Panc1 (cell line): ENCODE data around the gene RXRB. TPM values are rescaled to one million over a fixed set of nuclear protein-coding genes. Genes with fewer than 3 reads are reported as not detected.

Experiments
- ATAC-seq: fragments of 200-7000 bp; cut with Tn5 transposase; 2 replicates; pipeline ENCODE4 v1.9.1; 2020; ENCODE audit warnings: mild to moderate bottlenecking, moderate library complexity
- BruUV-seq: library from RNA; stranded (reverse); fragments of 400-500 nt; replicated peaks from 2 replicates; lab custom pipeline; 2021; lab: Mats Ljungman, UMichigan
- CTCF ChIA-PET: fragments of 300-600 bp; sonication (Branson Sonifier 250); formaldehyde crosslinking; loops from one replicate; lab custom pipeline; 2022; ENCODE audit warnings: antibody characterized with exemption; lab: Charles Lee
- POLR2A ChIA-PET: fragments of 300-600 bp; sonication (Branson Sonifier 250); formaldehyde crosslinking; loops from one replicate; lab custom pipeline; 2022; ENCODE audit warnings: antibody characterized with exemption; lab: Charles Lee
- DNase-seq: peaks from one replicate; pipeline ENCODE4 v3.0.0-alpha.2; 2010; ENCODE audit warnings: low read depth, low spot score
- H3K27ac ChIP-seq: 2 replicates; pipeline ENCODE4 v1.5.1; 2011; ENCODE audit warnings: mild to moderate bottlenecking, low read length, inconsistent platforms
- H3K27me3 ChIP-seq: fragments of 200-500 bp; sonication (Bioruptor generic); 2 replicates; pipeline ENCODE4 v1.6.0; 2014; ENCODE audit warnings: low read length, inconsistent platforms; ENCODE audit not compliant: control insufficient read depth, insufficient read depth
- H3K36me3 ChIP-seq: fragments of 200-500 bp; sonication (Bioruptor generic); 2 replicates; pipeline ENCODE4 v1.5.1; 2014; ENCODE audit warnings: inconsistent platforms, mild to moderate bottlenecking, low read length, moderate library complexity; ENCODE audit not compliant: control insufficient read depth, insufficient read depth
- H3K4me1 ChIP-seq: 2 replicates; pipeline ENCODE4 v1.5.1; 2011; ENCODE audit warnings: inconsistent platforms, mild to moderate bottlenecking, low read length, moderate library complexity; ENCODE audit not compliant: control insufficient read depth, insufficient read depth
- H3K4me3 ChIP-seq, 2 experiments: 2 replicates each; pipeline ENCODE4 v1.5.1; 2011 to 2012; ENCODE audit warnings: low read depth in 2 of 2, low read length in 2 of 2, mild to moderate bottlenecking in 2 of 2, inconsistent platforms in 1 of 2, moderate library complexity in 1 of 2
- H3K9me3 ChIP-seq: fragments of 200-500 bp; sonication (Bioruptor generic); 2 replicates; pipeline ENCODE4 v1.5.1; 2014; ENCODE audit warnings: low read depth, mild to moderate bottlenecking, inconsistent platforms, low read length, moderate library complexity; ENCODE audit not compliant: control insufficient read depth, insufficient read depth
- POLR2AphosphoS5 ChIP-seq: IDR thresholded peaks from 2 replicates; pipeline ENCODE4 v1.6.1; 2012; ENCODE audit warnings: mild to moderate bottlenecking, low read depth, low read length, moderate library complexity
- SIN3A ChIP-seq: IDR thresholded peaks from 2 replicates; pipeline ENCODE4 v1.6.1; 2012; ENCODE audit warnings: low read depth, mild to moderate bottlenecking, low read length, moderate library complexity, borderline replicate concordance; ENCODE audit not compliant: insufficient read depth
- TCF7L2 ChIP-seq: IDR thresholded peaks from 2 replicates; pipeline ENCODE4 v1.6.1; 2011; ENCODE audit warnings: mild to moderate bottlenecking, low read depth, low read length, inconsistent platforms
- in situ Hi-C: cut with HindIII; loops from 2 replicates; pipeline ENCODE4 v1.10.0; 2016; ENCODE audit warnings: low sequenced_read_pairs, low pct_unique_long_range_greater_than_20kb
- intact Hi-C: fragments of 100-400 bp; cut with micrococcal nuclease; formaldehyde crosslinking; loops from one replicate; pipeline ENCODE4 v1.10.0; 2022; ENCODE audit not compliant: unreplicated experiment
- total RNA-seq: library from RNA; stranded (reverse); gene quantifications from one replicate; pipeline ENCODE4 v1.2.1, GENCODE V29; 2021; ENCODE audit not compliant: unreplicated experiment
- TF ChIP-seq, protein P1 (sequence below): fragments of 450-650 bp; IDR thresholded peaks from 2 replicates; pipeline ENCODE4 v1.5.1; 2017; ENCODE audit warnings: mild to moderate bottlenecking
- TF ChIP-seq, protein P2 (sequence below), 2 experiments: IDR thresholded peaks; 2 replicates each; pipeline ENCODE4 v1.6.1; 2011 to 2012; ENCODE audit warnings: low read depth in 2 of 2, control low read depth in 1 of 2, low read length in 1 of 2, mild to moderate bottlenecking in 1 of 2, moderate library complexity in 1 of 2; ENCODE audit not compliant: insufficient read depth in 1 of 2

The RXRB gene
- total RNA-seq, 1 experiment from 2014 or later: 27.4 TPM

DNA sequence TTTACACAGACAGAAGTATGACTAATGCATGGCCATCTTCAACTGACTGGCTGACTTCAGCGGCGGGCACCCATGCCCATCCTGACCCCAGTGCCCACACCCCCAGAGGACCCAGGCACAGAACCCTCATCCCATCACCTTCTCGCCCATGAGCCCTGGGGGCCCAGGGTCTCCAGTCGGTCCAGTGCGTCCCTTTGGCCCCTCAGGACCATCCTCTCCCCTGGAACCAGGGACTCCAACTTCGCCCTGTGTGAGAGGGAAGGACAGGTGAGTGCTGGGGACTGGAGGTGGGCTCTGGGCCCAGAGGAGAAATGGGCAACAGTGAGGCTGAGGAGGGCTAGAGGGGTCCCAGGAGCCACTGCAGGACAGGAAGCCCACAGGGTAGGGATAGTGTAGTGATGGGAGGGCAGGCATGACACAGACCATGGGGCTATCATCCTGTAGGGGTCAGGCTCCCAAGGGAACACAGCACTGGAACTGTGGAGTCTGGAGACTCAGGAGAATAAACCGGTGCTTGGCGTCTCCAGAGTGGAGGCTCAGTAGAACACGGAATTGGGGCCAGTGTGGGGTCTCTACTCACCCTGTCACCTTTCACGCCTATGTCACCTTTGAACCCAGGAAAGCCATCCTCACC, 24.9 kb downstream of the RXRB start:
- in situ Hi-C loops (no loop called here), intact Hi-C loops (loop anchor here (10.0 kb wide), 2 partner anchors 51 to 161 kb away; no protein-coding TSS in a partner anchor)
- POLR2A ChIA-PET: no interaction called here
- no TSS peak for BruUV-seq
- Histone ChIP-seq H3K9me3 (no peaks in the 10 kb centered on the region), H3K36me3 (no peaks in the 10 kb centered on the region), H3K4me3 (no peak overlapping the region), H3K4me1 (peaks cover 6% of the 10 kb centered on the region), H3K27ac (no peak overlapping the region), H3K27me3 (no peaks in the 10 kb centered on the region)
- CTCF ChIA-PET: no interaction called here
- DNase-seq: no peak
- TF ChIP-seq, protein P1, sequence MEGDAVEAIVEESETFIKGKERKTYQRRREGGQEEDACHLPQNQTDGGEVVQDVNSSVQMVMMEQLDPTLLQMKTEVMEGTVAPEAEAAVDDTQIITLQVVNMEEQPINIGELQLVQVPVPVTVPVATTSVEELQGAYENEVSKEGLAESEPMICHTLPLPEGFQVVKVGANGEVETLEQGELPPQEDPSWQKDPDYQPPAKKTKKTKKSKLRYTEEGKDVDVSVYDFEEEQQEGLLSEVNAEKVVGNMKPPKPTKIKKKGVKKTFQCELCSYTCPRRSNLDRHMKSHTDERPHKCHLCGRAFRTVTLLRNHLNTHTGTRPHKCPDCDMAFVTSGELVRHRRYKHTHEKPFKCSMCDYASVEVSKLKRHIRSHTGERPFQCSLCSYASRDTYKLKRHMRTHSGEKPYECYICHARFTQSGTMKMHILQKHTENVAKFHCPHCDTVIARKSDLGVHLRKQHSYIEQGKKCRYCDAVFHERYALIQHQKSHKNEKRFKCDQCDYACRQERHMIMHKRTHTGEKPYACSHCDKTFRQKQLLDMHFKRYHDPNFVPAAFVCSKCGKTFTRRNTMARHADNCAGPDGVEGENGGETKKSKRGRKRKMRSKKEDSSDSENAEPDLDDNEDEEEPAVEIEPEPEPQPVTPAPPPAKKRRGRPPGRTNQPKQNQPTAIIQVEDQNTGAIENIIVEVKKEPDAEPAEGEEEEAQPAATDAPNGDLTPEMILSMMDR: no peak
- no peak for ATAC-seq

DNA sequence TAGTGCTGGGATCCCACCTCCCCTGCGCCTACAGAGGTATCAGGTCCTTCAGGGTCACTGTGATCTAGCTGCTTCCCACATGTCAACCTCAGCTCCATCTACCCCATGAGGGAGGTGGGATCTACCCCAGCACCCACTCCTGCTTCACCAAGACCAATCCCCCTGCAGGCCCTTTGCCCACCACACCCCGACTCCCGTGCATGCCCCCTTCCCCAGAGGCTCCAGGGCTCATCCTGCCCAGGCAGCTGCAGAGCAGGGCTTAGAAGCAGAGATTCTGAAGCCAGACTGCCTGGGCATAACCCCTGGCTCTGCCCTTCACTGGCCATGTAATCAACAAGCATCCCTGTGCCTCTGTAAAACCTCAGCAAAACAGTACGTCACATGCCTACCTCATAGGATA, 25.7 kb downstream of the RXRB start:
- Histone ChIP-seq H3K36me3 (no peaks in the 10 kb centered on the region), H3K9me3 (no peaks in the 10 kb centered on the region), H3K4me1 (peaks cover 6% of the 10 kb centered on the region), H3K4me3 (no peak overlapping the region), H3K27ac (no peak overlapping the region), H3K27me3 (no peaks in the 10 kb centered on the region)
- no TSS peak for BruUV-seq
- ChIA-PET CTCF (interaction anchor here (0.6 to 0.7 kb wide), 3 partner anchors 23 to 204 kb away, joined by 3 to 6 read pairs (median 6); no protein-coding TSS in a partner anchor), POLR2A (no interaction called here)
- TF ChIP-seq POLR2AphosphoS5: no peak
- TF ChIP-seq TCF7L2: no peak
- TF ChIP-seq, protein P1: no peak
- TF ChIP-seq SIN3A: no peak
- intact Hi-C loops (loop anchor here (10.0 kb wide), 2 partner anchors 50 to 160 kb away; no protein-coding TSS in a partner anchor), in situ Hi-C loops (no loop called here)
- no peak for DNase-seq
- ATAC-seq: no peak

DNA sequence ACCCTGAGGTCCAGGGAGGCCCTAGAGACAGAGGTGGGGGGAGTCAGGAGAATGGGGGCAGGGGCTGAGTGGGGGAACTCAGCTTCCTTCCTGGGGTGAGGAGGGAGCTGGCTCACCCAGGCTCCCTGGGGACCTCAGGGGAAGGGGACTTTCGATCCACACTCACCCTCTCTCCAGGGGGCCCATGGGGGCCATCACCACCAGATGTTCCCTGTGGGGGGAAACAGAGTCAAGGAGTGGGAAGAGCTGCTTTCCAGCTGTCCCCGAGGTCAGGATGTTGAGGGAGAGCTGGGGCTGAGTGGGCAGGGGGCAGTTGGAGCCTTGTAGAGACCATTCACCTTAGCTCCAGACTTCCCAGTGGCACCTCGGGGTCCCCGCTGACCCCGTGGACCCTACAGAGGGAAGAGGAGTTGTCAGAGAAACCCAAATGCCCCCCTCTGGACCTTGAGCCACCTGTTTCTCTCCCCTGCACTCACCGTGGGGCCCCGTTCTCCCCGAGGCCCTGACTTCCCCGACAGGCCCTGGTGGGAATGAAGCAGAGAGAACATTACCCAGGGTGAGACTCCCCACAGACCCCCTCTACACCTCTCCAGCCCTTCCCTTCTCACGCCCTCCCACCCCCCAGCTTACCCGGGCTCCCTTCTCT, 26.8 kb downstream of the RXRB start:
- peaks cover 6% of the 10 kb centered on the region for H3K4me1 ChIP-seq
- ChIA-PET POLR2A (interaction anchor here (0.6 kb wide), 1 partner anchor 25 kb away, joined by 3 read pairs; no protein-coding TSS in a partner anchor), CTCF (interaction anchor here (0.6 to 0.8 kb wide), 6 partner anchors 24 to 279 kb away, joined by 3 to 6 read pairs (median 4); no protein-coding TSS in a partner anchor)
- H3K4me3 ChIP-seq: no peak overlapping the region
- no peaks in the 10 kb centered on the region for H3K27me3 ChIP-seq
- no peaks in the 10 kb centered on the region for H3K9me3 ChIP-seq
- no peak for ATAC-seq
- intact Hi-C loops (loop anchor here (10.0 kb wide), 2 partner anchors 49 to 159 kb away; no protein-coding TSS in a partner anchor), in situ Hi-C loops (no loop called here)
- DNase-seq: no peak
- H3K27ac ChIP-seq: no peak overlapping the region
- no TSS peak for BruUV-seq
- H3K36me3 ChIP-seq: no peaks in the 10 kb centered on the region
- TF ChIP-seq SIN3A: no peak
- no peak for TF ChIP-seq POLR2AphosphoS5
- TF ChIP-seq, protein P2, sequence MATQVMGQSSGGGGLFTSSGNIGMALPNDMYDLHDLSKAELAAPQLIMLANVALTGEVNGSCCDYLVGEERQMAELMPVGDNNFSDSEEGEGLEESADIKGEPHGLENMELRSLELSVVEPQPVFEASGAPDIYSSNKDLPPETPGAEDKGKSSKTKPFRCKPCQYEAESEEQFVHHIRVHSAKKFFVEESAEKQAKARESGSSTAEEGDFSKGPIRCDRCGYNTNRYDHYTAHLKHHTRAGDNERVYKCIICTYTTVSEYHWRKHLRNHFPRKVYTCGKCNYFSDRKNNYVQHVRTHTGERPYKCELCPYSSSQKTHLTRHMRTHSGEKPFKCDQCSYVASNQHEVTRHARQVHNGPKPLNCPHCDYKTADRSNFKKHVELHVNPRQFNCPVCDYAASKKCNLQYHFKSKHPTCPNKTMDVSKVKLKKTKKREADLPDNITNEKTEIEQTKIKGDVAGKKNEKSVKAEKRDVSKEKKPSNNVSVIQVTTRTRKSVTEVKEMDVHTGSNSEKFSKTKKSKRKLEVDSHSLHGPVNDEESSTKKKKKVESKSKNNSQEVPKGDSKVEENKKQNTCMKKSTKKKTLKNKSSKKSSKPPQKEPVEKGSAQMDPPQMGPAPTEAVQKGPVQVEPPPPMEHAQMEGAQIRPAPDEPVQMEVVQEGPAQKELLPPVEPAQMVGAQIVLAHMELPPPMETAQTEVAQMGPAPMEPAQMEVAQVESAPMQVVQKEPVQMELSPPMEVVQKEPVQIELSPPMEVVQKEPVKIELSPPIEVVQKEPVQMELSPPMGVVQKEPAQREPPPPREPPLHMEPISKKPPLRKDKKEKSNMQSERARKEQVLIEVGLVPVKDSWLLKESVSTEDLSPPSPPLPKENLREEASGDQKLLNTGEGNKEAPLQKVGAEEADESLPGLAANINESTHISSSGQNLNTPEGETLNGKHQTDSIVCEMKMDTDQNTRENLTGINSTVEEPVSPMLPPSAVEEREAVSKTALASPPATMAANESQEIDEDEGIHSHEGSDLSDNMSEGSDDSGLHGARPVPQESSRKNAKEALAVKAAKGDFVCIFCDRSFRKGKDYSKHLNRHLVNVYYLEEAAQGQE (IDR thresholded peaks at IDR 0.05; ENCODE audit: insufficient read depth in 1 of 2, low read depth in 2 of 2, low read length in 1 of 2): no peak
- TF ChIP-seq, protein P1: no peak
- TF ChIP-seq TCF7L2: no peak
